CD14-positive monocyte (primary cell): ENCODE results near the gene ACBD3. TPM values are rescaled to one million over a fixed set of nuclear protein-coding genes. Genes with fewer than 3 reads are reported as not detected.

ENCODE experiments used
- DNase-seq, 3 donors: peaks; one replicate each; pipeline ENCODE4 v3.0.0-alpha.2; 2011 to 2022
- H2AFZ ChIP-seq: 2 replicates; pipeline ENCODE4 v1.6.0; 2012; ENCODE audit warnings: mild to moderate bottlenecking, low read depth, low read length, inconsistent platforms; ENCODE audit not compliant: insufficient read depth, poor library complexity, severe bottlenecking
- H3K27ac ChIP-seq, 2 donors: 1 replicate in 1 of 2; 2 replicates in 1 of 2; pipeline ENCODE4 v1.5.1; 2012 to 2013; ENCODE audit warnings: low read length in 2 of 2, control low read depth in 1 of 2, inconsistent platforms in 1 of 2, low read depth in 1 of 2, mild to moderate bottlenecking in 1 of 2
- H3K27me3 ChIP-seq, 2 donors: one replicate each; pipeline versions ENCODE4 v1.6.0 to v1.6.1; 2011 to 2013; ENCODE audit warnings: low read length in 2 of 2; ENCODE audit not compliant: control insufficient read depth in 2 of 2, insufficient read depth in 2 of 2
- H3K36me3 ChIP-seq, 2 donors: replicated peaks in 1 of 2; 1 replicate in 1 of 2; 2 replicates in 1 of 2; pipeline versions ENCODE4 v1.5.1 to v1.6.1; 2012 to 2013; ENCODE audit warnings: low read length in 2 of 2, control low read depth in 1 of 2, inconsistent platforms in 1 of 2, mild to moderate bottlenecking in 1 of 2; ENCODE audit not compliant: insufficient read depth in 2 of 2, control insufficient read depth in 1 of 2
- H3K4me1 ChIP-seq, 2 donors: 1 replicate in 1 of 2; 2 replicates in 1 of 2; pipeline versions ENCODE4 v1.5.1 to v1.6.1; 2012 to 2013; ENCODE audit warnings: low read length in 2 of 2, control low read depth in 1 of 2, inconsistent platforms in 1 of 2, mild to moderate bottlenecking in 1 of 2, moderate library complexity in 1 of 2; ENCODE audit not compliant: insufficient read depth in 2 of 2, control insufficient read depth in 1 of 2
- H3K4me2 ChIP-seq: replicated peaks from 2 replicates; pipeline ENCODE3; 2012; ENCODE audit warnings: low read length, moderate library complexity, mild to moderate bottlenecking; ENCODE audit not compliant: poor library complexity, severe bottlenecking; ENCODE audit errors: extremely low read depth
- H3K4me3 ChIP-seq, 3 experiments: fragments of 200-600 bp in 1 of 3; sonication (generic) in 1 of 3; replicated peaks in 1 of 3; 1 replicate in 2 of 3; 2 replicates in 1 of 3; pipeline ENCODE4 v1.5.1; 2011 to 2013; ENCODE audit warnings: low read length in 3 of 3, mild to moderate bottlenecking in 3 of 3, control low read depth in 2 of 3, low read depth in 2 of 3, inconsistent platforms in 1 of 3, moderate library complexity in 1 of 3
- H3K79me2 ChIP-seq: 2 replicates; pipeline ENCODE4 v1.6.0; 2012; ENCODE audit warnings: mild to moderate bottlenecking, control low read depth, inconsistent platforms, low read length, moderate library complexity; ENCODE audit not compliant: insufficient read depth
- H3K9ac ChIP-seq: 2 replicates; pipeline ENCODE4 v1.6.0; 2017; ENCODE audit warnings: low read length, mild to moderate bottlenecking; ENCODE audit not compliant: insufficient read depth, poor library complexity, severe bottlenecking
- H3K9me3 ChIP-seq, 2 donors: replicated peaks in 1 of 2; 1 replicate in 1 of 2; 2 replicates in 1 of 2; pipeline versions ENCODE4 v1.5.1 to v1.6.1; 2012 to 2013; ENCODE audit warnings: low read length in 2 of 2, control low read depth in 1 of 2; ENCODE audit not compliant: control insufficient read depth in 1 of 2, insufficient read depth in 1 of 2
- H4K20me1 ChIP-seq: 2 replicates; pipeline ENCODE4 v1.6.0; 2012; ENCODE audit warnings: mild to moderate bottlenecking, low read length, control low read depth, moderate library complexity; ENCODE audit not compliant: insufficient read depth
- H3K27ac Mint-ChIP-seq, 7 donors: one replicate each; pipeline ENCODE4 v1.8.0; 2020; ENCODE audit warnings: mild to moderate bottlenecking in 7 of 7, mixed read lengths in 7 of 7, moderate library complexity in 6 of 7, inconsistent platforms in 2 of 7
- H3K27me3 Mint-ChIP-seq, 3 donors: one replicate each; pipeline ENCODE4 v1.8.0; 2021 to 2022; ENCODE audit warnings: low read depth in 3 of 3, mild to moderate bottlenecking in 3 of 3, mixed read lengths in 3 of 3, moderate library complexity in 3 of 3, inconsistent platforms in 1 of 3
- H3K36me3 Mint-ChIP-seq, 2 donors: one replicate each; pipeline ENCODE4 v1.8.0; 2020; ENCODE audit warnings: mixed read lengths in 2 of 2, inconsistent platforms in 1 of 2, mild to moderate bottlenecking in 1 of 2
- H3K4me1 Mint-ChIP-seq: one replicate; pipeline ENCODE4 v1.8.0; 2020; ENCODE audit warnings: mild to moderate bottlenecking, mixed read lengths
- H3K4me3 Mint-ChIP-seq, 2 donors: one replicate each; pipeline ENCODE4 v1.8.0; 2020; ENCODE audit warnings: mild to moderate bottlenecking in 2 of 2, mixed read lengths in 2 of 2, moderate library complexity in 1 of 2
- H3K9me3 Mint-ChIP-seq, 7 donors: one replicate each; pipeline ENCODE4 v1.8.0; 2020 to 2022; ENCODE audit warnings: mixed read lengths in 7 of 7, mild to moderate bottlenecking in 6 of 7, moderate library complexity in 6 of 7, inconsistent platforms in 2 of 7
- CTCF ChIP-seq: fragments of 200-600 bp; IDR thresholded peaks from one replicate; pipeline ENCODE4 v1.8.0; 2022; ENCODE audit warnings: antibody characterized with exemption, mild to moderate bottlenecking
- WGBS: methylation state at CpG from one replicate; pipeline ENCODE4 v1.1.5; 2013; ENCODE audit warnings: missing lambda C conversion rate; ENCODE audit not compliant: insufficient coverage; 5-methylcytosine and 5-hydroxymethylcytosine counted together
- intact Hi-C, 2 donors: fragments of 100-400 bp; cut with micrococcal nuclease; formaldehyde crosslinking; loops; one replicate each; pipeline versions ENCODE4 v1.15.0 to v1.15.1; 2023
- polyA plus RNA-seq, 3 donors: library from polyadenylated mRNA; depleted of rRNA in 1 of 3; unstranded in 2 of 3; stranded (reverse) in 1 of 3; fragments of 300-500 nt in 2 of 3; fragments of >200 nt in 1 of 3; fragmentation: Illumina TruSeq in 2 of 3; gene quantifications; 1 replicate in 2 of 3; 2 replicates in 1 of 3; pipeline ENCODE4 v1.2.3, GENCODE V29; 2012 to 2021

Gene ACBD3
- polyA plus RNA-seq, 3 donors: 7.0 to 16.3 (median 11.4) TPM

DNA sequence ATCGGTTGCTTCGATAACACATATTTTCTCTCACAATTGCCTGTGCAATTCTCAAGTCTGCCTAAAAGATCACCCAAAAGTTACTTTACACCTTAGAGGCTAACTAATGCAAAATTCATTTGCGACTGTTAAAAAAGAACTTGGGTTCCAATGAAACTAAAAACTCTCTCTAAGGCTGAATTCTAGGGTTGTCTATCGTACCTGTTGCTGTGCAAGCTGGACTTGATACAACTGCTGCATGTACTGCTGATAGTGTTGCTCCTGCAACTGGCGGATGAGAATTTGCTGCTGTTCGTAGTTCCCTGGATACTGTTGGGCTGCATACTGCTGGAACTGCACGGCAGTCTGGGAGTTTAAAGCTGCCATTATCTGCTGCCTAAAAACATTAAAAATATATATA is 27.6 kb downstream of the ACBD3 start:
- no peak overlapping the region for H3K4me2 ChIP-seq
- H3K4me3 ChIP-seq: no peak overlapping the region
- no peaks in the 10 kb centered on the region for H3K4me1 ChIP-seq
- H3K36me3 ChIP-seq: peaks cover 73 to 95% of the 10 kb centered on the region in 2 donors
- H3K9me3 ChIP-seq: no peaks in the 10 kb centered on the region
- no peak overlapping the region for H3K27ac ChIP-seq
- H3K4me1 Mint-ChIP-seq: peaks cover 11% of the 10 kb centered on the region
- no peaks in the 10 kb centered on the region for H3K27me3 Mint-ChIP-seq
- no peaks in the 10 kb centered on the region for H3K9me3 Mint-ChIP-seq
- DNase-seq: no peak
- peaks cover 37% of the 10 kb centered on the region for H4K20me1 ChIP-seq
- no peak overlapping the region for H3K27ac Mint-ChIP-seq
- H3K27me3 ChIP-seq: no peaks in the 10 kb centered on the region
- peaks cover 73 to 90% of the 10 kb centered on the region in 2 donors for H3K36me3 Mint-ChIP-seq
- no peak for TF ChIP-seq CTCF
- intact Hi-C loops: no loop called here
- no peak overlapping the region for H2AFZ ChIP-seq
- H3K79me2 ChIP-seq: peaks cover 8% of the 10 kb centered on the region
- WGBS: 95% methylated on average over 4 of the region's 7 CpGs
- no peak overlapping the region for H3K9ac ChIP-seq
- no peak overlapping the region for H3K4me3 Mint-ChIP-seq

DNA sequence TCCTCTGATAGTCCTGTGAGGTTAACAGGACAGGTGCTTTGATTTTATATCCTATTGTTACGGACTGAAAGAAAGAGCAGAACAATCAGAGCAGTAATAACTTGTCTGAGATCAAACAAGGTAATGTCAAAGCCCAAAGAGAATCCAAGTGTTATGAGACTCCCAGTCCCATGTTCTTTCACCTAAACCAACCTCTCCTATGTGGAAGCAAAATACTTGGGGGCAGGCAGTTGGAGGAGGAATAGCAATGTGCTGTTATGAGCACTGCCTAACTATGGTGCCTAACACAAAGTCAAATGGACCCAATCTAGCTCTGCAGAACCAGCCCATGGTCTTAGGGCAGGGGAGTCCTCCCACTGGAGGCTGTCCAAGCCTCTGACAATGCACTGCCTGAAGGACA is 28.1 kb downstream of the ACBD3 start:
- no peak overlapping the region for H3K9ac ChIP-seq
- H2AFZ ChIP-seq: no peak overlapping the region
- Mint-ChIP-seq H3K9me3 (no peaks in the 10 kb centered on the region), H3K27ac (peak overlapping the region in 3 of 7 donors; percentile 25 to 35 (median 33)), H3K36me3 (peaks cover 75 to 92% of the 10 kb centered on the region in 2 donors), H3K4me1 (peaks cover 11% of the 10 kb centered on the region), H3K27me3 (no peaks in the 10 kb centered on the region), H3K4me3 (no peak overlapping the region)
- WGBS: no CpG with 5 or more reads among the region's 1 CpG
- H3K4me1 ChIP-seq: no peaks in the 10 kb centered on the region
- peak overlapping the region in 1 of 2 donors; percentile 48 for H3K27ac ChIP-seq
- peaks cover 8% of the 10 kb centered on the region for H3K79me2 ChIP-seq
- H3K36me3 ChIP-seq: peaks cover 73 to 95% of the 10 kb centered on the region in 2 donors
- H4K20me1 ChIP-seq: peaks cover 37% of the 10 kb centered on the region
- H3K4me2 ChIP-seq: no peak overlapping the region
- no peaks in the 10 kb centered on the region for H3K27me3 ChIP-seq
- no peak for DNase-seq
- H3K4me3 ChIP-seq: no peak overlapping the region
- TF ChIP-seq CTCF: no peak
- intact Hi-C loops: no loop called here
- no peaks in the 10 kb centered on the region for H3K9me3 ChIP-seq
